MCF 10A (cell line): ENCODE results near the gene ZNF766. TPM values are rescaled to one million over a fixed set of nuclear protein-coding genes. Genes with fewer than 3 reads are reported as not detected.
A peak's percentile ranks its signal among the peaks of the same experiment; 100 is the strongest.

Experiments used
- Bru-seq: library from RNA; stranded (reverse); fragments of 400-500 nt; gene quantifications from one replicate; lab custom pipeline; 2021; lab: Mats Ljungman, UMichigan
- BruChase-seq, 2 experiments: library from RNA; stranded (reverse); fragments of 400-500 nt; gene quantifications; one replicate each; lab custom pipeline; 2021; lab: Mats Ljungman, UMichigan
- BruUV-seq: library from RNA; stranded (reverse); fragments of 400-500 nt; replicated peaks from 2 replicates; lab custom pipeline; 2021; lab: Mats Ljungman, UMichigan
- CTCF ChIA-PET: fragments of 300-600 bp; sonication (Branson Sonifier 250); formaldehyde crosslinking; extraction: SDS; loops from one replicate; lab custom pipeline; 2021; ENCODE audit warnings: antibody characterized with exemption, inconsistent platforms; lab: Yijun Ruan, JAX
- POLR2A ChIA-PET: fragments of 300-600, 350-650 bp; sonication (Branson Sonifier 250); formaldehyde crosslinking; extraction: SDS; loops from one replicate; lab custom pipeline; 2020; ENCODE audit warnings: antibody characterized with exemption, inconsistent platforms; lab: Yijun Ruan, JAX
- DNase-seq: peaks from one replicate; pipeline ENCODE4 v3.0.0-alpha.2; 2018; ENCODE audit not compliant: unreplicated experiment
- H3K27ac Mint-ChIP-seq: one replicate; pipeline ENCODE4 v1.8.0; 2022; ENCODE audit warnings: mild to moderate bottlenecking, low read depth, mixed read lengths; ENCODE audit not compliant: unreplicated experiment
- H3K27me3 Mint-ChIP-seq: one replicate; pipeline ENCODE4 v1.8.0; 2022; ENCODE audit warnings: mixed read lengths; ENCODE audit not compliant: insufficient read depth, unreplicated experiment
- H3K36me3 Mint-ChIP-seq: one replicate; pipeline ENCODE4 v1.8.0; 2022; ENCODE audit warnings: mild to moderate bottlenecking, moderate library complexity, mixed read lengths; ENCODE audit not compliant: insufficient read depth, unreplicated experiment
- H3K4me1 Mint-ChIP-seq: one replicate; pipeline ENCODE4 v1.8.0; 2022; ENCODE audit warnings: mixed read lengths; ENCODE audit not compliant: insufficient read depth, unreplicated experiment
- H3K4me3 Mint-ChIP-seq: one replicate; pipeline ENCODE4 v1.8.0; 2022; ENCODE audit warnings: mild to moderate bottlenecking, moderate library complexity, mixed read lengths; ENCODE audit not compliant: unreplicated experiment
- H3K9me3 Mint-ChIP-seq: one replicate; pipeline ENCODE4 v1.8.0; 2022; ENCODE audit warnings: mixed read lengths; ENCODE audit not compliant: unreplicated experiment
- intact Hi-C: fragments of 100-400 bp; cut with micrococcal nuclease; formaldehyde crosslinking; loops from 2 replicates; pipeline ENCODE4 v1.14.1; 2022
- long read RNA-seq: library from polyadenylated mRNA; stranded (forward); transcript quantifications from one replicate; pipeline ENCODE4 v2.0.0, GENCODE V29; 2022
- total RNA-seq: library from RNA; stranded (reverse); gene quantifications from 2 replicates; pipeline ENCODE4 v1.2.3, GENCODE V29; 2022
- TF ChIP-seq, protein P1 (sequence below): fragments of 200-600 bp; IDR thresholded peaks from one replicate; pipeline ENCODE4 v1.8.0; 2022; ENCODE audit warnings: antibody characterized with exemption, mild to moderate bottlenecking; ENCODE audit not compliant: unreplicated experiment

ZNF766 gene
- 11.5 and 16.0 TPM in 2 replicates for total RNA-seq
- percentile 72 among the genes with signal in this experiment for Bru-seq, nascent RNA
- percentile 64 among the genes with signal in this experiment for BruChase-seq, experiment 1, labeled RNA remaining after a 6-hour chase
- BruChase-seq, experiment 2, labeled RNA remaining after a 2-hour chase, result percentile 77 among the genes with signal in this experiment
- long read RNA-seq, full-length matches to known transcripts, result 49 of 51 reads
- long read RNA-seq, partial matches to known transcripts, result 1 of 51 reads
- long read RNA-seq, other reads (novel, unspliced or antisense), result 1 of 51 reads

GRCh38 chr19:52269338-52270261, at the start of gene ZNF766:
TSS of gene ZNF766 (plus strand) at chr19:52269587. CDS start at chr19:52269614, 27 bp downstream.
- H3K4me1 Mint-ChIP-seq, result peaks cover 10% of the 10 kb centered on the region
- TSS peak; percentile 82 for BruUV-seq
- intact Hi-C loops, result no loop called here
- H3K36me3 Mint-ChIP-seq, result peaks cover 6% of the 10 kb centered on the region
- H3K27ac Mint-ChIP-seq, result peak within 1 kb of the TSS; percentile 92
- ChIA-PET CTCF (interaction anchor here (1.1 kb wide), 2 partner anchors 23 to 477 kb away, joined by 3 to 4 read pairs; no protein-coding TSS in a partner anchor), POLR2A (interaction anchor here (0.6 to 1.2 kb wide), 8 partner anchors 22 to 1846 kb away, joined by 3 to 4 read pairs (median 3); partner anchors contain the start of genes PPP2R1A, PRPF31, TFPT and ZNF615)
- DNase-seq, result peak; percentile 94
- TF ChIP-seq, protein P1, sequence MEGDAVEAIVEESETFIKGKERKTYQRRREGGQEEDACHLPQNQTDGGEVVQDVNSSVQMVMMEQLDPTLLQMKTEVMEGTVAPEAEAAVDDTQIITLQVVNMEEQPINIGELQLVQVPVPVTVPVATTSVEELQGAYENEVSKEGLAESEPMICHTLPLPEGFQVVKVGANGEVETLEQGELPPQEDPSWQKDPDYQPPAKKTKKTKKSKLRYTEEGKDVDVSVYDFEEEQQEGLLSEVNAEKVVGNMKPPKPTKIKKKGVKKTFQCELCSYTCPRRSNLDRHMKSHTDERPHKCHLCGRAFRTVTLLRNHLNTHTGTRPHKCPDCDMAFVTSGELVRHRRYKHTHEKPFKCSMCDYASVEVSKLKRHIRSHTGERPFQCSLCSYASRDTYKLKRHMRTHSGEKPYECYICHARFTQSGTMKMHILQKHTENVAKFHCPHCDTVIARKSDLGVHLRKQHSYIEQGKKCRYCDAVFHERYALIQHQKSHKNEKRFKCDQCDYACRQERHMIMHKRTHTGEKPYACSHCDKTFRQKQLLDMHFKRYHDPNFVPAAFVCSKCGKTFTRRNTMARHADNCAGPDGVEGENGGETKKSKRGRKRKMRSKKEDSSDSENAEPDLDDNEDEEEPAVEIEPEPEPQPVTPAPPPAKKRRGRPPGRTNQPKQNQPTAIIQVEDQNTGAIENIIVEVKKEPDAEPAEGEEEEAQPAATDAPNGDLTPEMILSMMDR, result no peak
- no peaks in the 10 kb centered on the region for H3K27me3 Mint-ChIP-seq
- peak within 1 kb of the TSS; percentile 83 for H3K4me3 Mint-ChIP-seq
- H3K9me3 Mint-ChIP-seq, result peaks cover 24% of the 10 kb centered on the region

GRCh38 chr19:52219611-52220010, 49.8 kb upstream of the ZNF766 start:
- H3K9me3 Mint-ChIP-seq, result no peaks in the 10 kb centered on the region
- intact Hi-C loops, result no loop called here
- H3K27ac Mint-ChIP-seq, result no peak overlapping the region
- CTCF ChIA-PET, result interaction anchor here (0.6 to 1.1 kb wide), 2 partner anchors 12 to 59 kb away, joined by 3 read pairs; no protein-coding TSS in a partner anchor
- no peak overlapping the region for H3K4me3 Mint-ChIP-seq
- POLR2A ChIA-PET, result interaction anchor here (0.7 to 0.8 kb wide), 3 partner anchors 14 to 419 kb away, joined by 3 to 5 read pairs (median 3); no protein-coding TSS in a partner anchor
- no TSS peak for BruUV-seq
- H3K27me3 Mint-ChIP-seq, result no peaks in the 10 kb centered on the region
- H3K4me1 Mint-ChIP-seq, result peaks cover 5% of the 10 kb centered on the region
- DNase-seq, result no peak
- H3K36me3 Mint-ChIP-seq, result peaks cover 98% of the 10 kb centered on the region
- TF ChIP-seq, protein P1, result no peak

GRCh38 chr19:52221031-52221430, 48.4 kb upstream of the ZNF766 start:
- Mint-ChIP-seq H3K27me3 (no peaks in the 10 kb centered on the region), H3K4me3 (no peak overlapping the region), H3K27ac (no peak overlapping the region), H3K4me1 (peaks cover 5% of the 10 kb centered on the region), H3K9me3 (no peaks in the 10 kb centered on the region), H3K36me3 (peaks cover 98% of the 10 kb centered on the region)
- no peak for DNase-seq
- TF ChIP-seq, protein P1, result no peak
- CTCF ChIA-PET, result interaction anchor here (1.5 kb wide), 1 partner anchor 16 kb away, joined by 6 read pairs; no protein-coding TSS in a partner anchor
- BruUV-seq, result no TSS peak
- POLR2A ChIA-PET, result interaction anchor here (0.6 kb wide), 1 partner anchor 31 kb away, joined by 3 read pairs; the partner anchor contains the start of gene PPP2R1A
- intact Hi-C loops, result no loop called here
